ENCODE results near the gene VPS13C. TPM values are rescaled to one million over a fixed set of nuclear protein-coding genes. Genes with fewer than 3 reads are reported as not detected.
"Not testable (repeated sequence)": the region's sequence is repeated elsewhere in the genome, so short reads cannot be mapped to it uniquely, and the experiment has no call there.

VPS13C gene
- total and polyA plus RNA-seq, 2 donors (not counting 3 experiments of a cell fraction or from before 2014, with no cell fraction given): 10.8 to 60.3 TPM

DNA sequence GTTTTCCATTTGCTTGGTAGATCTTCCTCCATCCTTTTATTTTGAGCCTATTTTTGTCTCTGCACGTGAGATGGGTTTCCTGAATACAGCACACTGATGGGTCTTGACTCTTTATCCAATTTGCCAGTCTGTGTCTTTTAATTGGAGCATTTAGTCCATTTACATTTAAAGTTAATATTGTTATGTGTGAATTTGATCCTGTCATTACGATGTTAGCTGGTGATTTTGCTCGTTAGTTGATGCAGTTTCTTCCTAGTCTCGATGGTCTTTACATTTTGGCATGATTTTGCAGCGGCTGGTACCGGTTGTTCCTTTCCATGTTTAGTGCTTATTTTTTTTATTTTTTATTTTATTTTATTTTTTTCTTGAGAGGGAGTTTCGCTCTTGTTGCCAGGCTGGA, 54.9 kb downstream of the VPS13C start:
- H3K4me1 ChIP-seq (ENCODE audit: control insufficient read depth, extremely low read depth, insufficient read depth, low read length); CTCF ChIA-PET; dilution Hi-C loops (cut with MboI; ENCODE audit: extremely low pct_ligation_motif_present, low sequenced_read_pairs); H3K27ac ChIP-seq (ENCODE audit: insufficient read depth, low read depth, low read length); FAIRE-seq; intact Hi-C loops (cut with micrococcal nuclease); H3K4me3 ChIP-seq (replicated peaks in 1 of 3; ENCODE audit: insufficient read depth in 1 of 3, low read depth in 1 of 3, low read length in 3 of 3); H3K9ac ChIP-seq (replicated peaks; ENCODE audit: extremely low read depth, insufficient read depth, low read length); POLR2A ChIA-PET; H3K79me2 ChIP-seq (ENCODE audit: control insufficient read depth, insufficient read depth, low read length); H3K27me3 ChIP-seq (ENCODE audit: control insufficient read depth in 2 of 2, insufficient read depth in 2 of 2, low read length in 2 of 2); H3K4me2 ChIP-seq (ENCODE audit: insufficient read depth, low read length); H4K20me1 ChIP-seq (replicated peaks; ENCODE audit: control insufficient read depth, extremely low read depth, insufficient read depth, low read length); BruUV-seq (replicated peaks); H3K9me1 ChIP-seq (replicated peaks; ENCODE audit: control insufficient read depth, extremely low read depth, insufficient read depth, low read length); H2AFZ ChIP-seq (ENCODE audit: low read depth, low read length); H3K9me3 ChIP-seq (replicated peaks; ENCODE audit: control insufficient read depth, insufficient read depth, low read length); H3K36me3 ChIP-seq (ENCODE audit: control insufficient read depth in 2 of 2, extremely low read depth in 1 of 2, insufficient read depth in 2 of 2, low read length in 2 of 2); DNase-seq (ENCODE audit: low read depth, low spot score): not testable (repeated sequence)

- H4K20me1 ChIP-seq (replicated peaks; ENCODE audit: control insufficient read depth, extremely low read depth, insufficient read depth, low read length): no peaks in the 10 kb centered on the region
- POLR2A ChIA-PET: no interaction called here
- H3K9me3 ChIP-seq (replicated peaks; ENCODE audit: control insufficient read depth, insufficient read depth, low read length): no peaks in the 10 kb centered on the region
- H3K4me1 ChIP-seq (ENCODE audit: control insufficient read depth, extremely low read depth, insufficient read depth, low read length): no peaks in the 10 kb centered on the region
- H3K36me3 ChIP-seq (ENCODE audit: control insufficient read depth in 2 of 2, extremely low read depth in 1 of 2, insufficient read depth in 2 of 2, low read length in 2 of 2): no peaks in the 10 kb centered on the region
- no peaks in the 10 kb centered on the region for H3K27me3 ChIP-seq (ENCODE audit: control insufficient read depth in 2 of 2, insufficient read depth in 2 of 2, low read length in 2 of 2)
- H3K9ac ChIP-seq (replicated peaks; ENCODE audit: extremely low read depth, insufficient read depth, low read length): no peak overlapping the region
- H3K4me2 ChIP-seq (ENCODE audit: insufficient read depth, low read length): no peak overlapping the region
- no peaks in the 10 kb centered on the region for H3K79me2 ChIP-seq (ENCODE audit: control insufficient read depth, insufficient read depth, low read length)
- H3K9me1 ChIP-seq (replicated peaks; ENCODE audit: control insufficient read depth, extremely low read depth, insufficient read depth, low read length): no peaks in the 10 kb centered on the region
- dilution Hi-C loops (cut with MboI; ENCODE audit: extremely low pct_ligation_motif_present, low sequenced_read_pairs) (no loop called here), intact Hi-C loops (cut with micrococcal nuclease) (no loop called here)
- H2AFZ ChIP-seq (ENCODE audit: low read depth, low read length): no peak overlapping the region
- H3K27ac ChIP-seq (ENCODE audit: insufficient read depth, low read depth, low read length): no peak overlapping the region
- no peak overlapping the region for H3K4me3 ChIP-seq (replicated peaks in 1 of 3; ENCODE audit: insufficient read depth in 1 of 3, low read depth in 1 of 3, low read length in 3 of 3)
- CTCF ChIA-PET: interaction anchor here (0.8 kb wide), 1 partner anchor 16 kb away, joined by 3 read pairs; no protein-coding TSS in a partner anchor
- FAIRE-seq: no peak
- DNase-seq (ENCODE audit: low read depth, low spot score): no peak
- BruUV-seq (replicated peaks): no TSS peak
- TF ChIP-seq GATA2 (IDR thresholded peaks at IDR 0.05; ENCODE audit: insufficient read depth, insufficient read length, low read depth, low read length): no peak
- TF ChIP-seq, protein P1, sequence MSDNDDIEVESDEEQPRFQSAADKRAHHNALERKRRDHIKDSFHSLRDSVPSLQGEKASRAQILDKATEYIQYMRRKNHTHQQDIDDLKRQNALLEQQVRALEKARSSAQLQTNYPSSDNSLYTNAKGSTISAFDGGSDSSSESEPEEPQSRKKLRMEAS (IDR thresholded peaks at IDR 0.05; ENCODE audit: insufficient read depth, insufficient read length): no peak
- TF ChIP-seq EZH2 (IDR thresholded peaks at IDR 0.05; ENCODE audit: borderline replicate concordance, low read depth, low read length, severe bottlenecking): no peak
Observed at GRCh38 chr15:61997786-61998185, 62.5 kb downstream of the VPS13C start.

Measured in endothelial cell of umbilical vein (primary cell).